H9 (cell line): ENCODE data around the gene PEX7. TPM values are rescaled to one million over a fixed set of nuclear protein-coding genes. Genes with fewer than 3 reads are reported as not detected.

ENCODE experiments used
- DNase-seq: peaks from one replicate; pipeline ENCODE4 v3.0.0-alpha.2; 2017
- H2AFZ ChIP-seq: one replicate; pipeline ENCODE4 v1.6.1; 2013; ENCODE audit warnings: mild to moderate bottlenecking, low read length, control low read depth, moderate library complexity
- H2AK5ac ChIP-seq: 2 replicates; pipeline ENCODE4 v1.6.1; 2013; ENCODE audit warnings: low read length, control low read depth, mixed read lengths; ENCODE audit not compliant: insufficient read length
- H2BK120ac ChIP-seq: one replicate; pipeline ENCODE4 v1.6.1; 2013; ENCODE audit warnings: low read depth, mild to moderate bottlenecking, low read length, control low read depth, inconsistent platforms; ENCODE audit not compliant: poor library complexity, severe bottlenecking
- H2BK12ac ChIP-seq: 2 replicates; pipeline ENCODE4 v1.6.1; 2013; ENCODE audit warnings: low read length, control low read depth, mixed read lengths, low read depth; ENCODE audit not compliant: insufficient read length
- H2BK15ac ChIP-seq: 2 replicates; pipeline ENCODE4 v1.6.1; 2013; ENCODE audit warnings: low read depth, low read length, control low read depth
- H2BK20ac ChIP-seq: one replicate; pipeline ENCODE4 v1.6.1; 2013; ENCODE audit warnings: low read depth, mild to moderate bottlenecking, low read length, control low read depth, inconsistent platforms; ENCODE audit not compliant: poor library complexity, severe bottlenecking
- H2BK5ac ChIP-seq: 2 replicates; pipeline ENCODE4 v1.6.1; 2013; ENCODE audit warnings: low read length, control low read depth, mixed read lengths; ENCODE audit not compliant: insufficient read length
- H3K14ac ChIP-seq: 2 replicates; pipeline ENCODE4 v1.6.1; 2013; ENCODE audit warnings: low read length, control low read depth; ENCODE audit not compliant: insufficient read depth
- H3K18ac ChIP-seq: 2 replicates; pipeline ENCODE4 v1.6.1; 2013; ENCODE audit warnings: low read depth, mild to moderate bottlenecking, mixed read lengths, low read length, control low read depth; ENCODE audit not compliant: insufficient read length
- H3K23ac ChIP-seq: 2 replicates; pipeline ENCODE4 v1.6.1; 2013; ENCODE audit warnings: low read length, control low read depth, mixed read lengths, low read depth; ENCODE audit not compliant: insufficient read length
- H3K23me2 ChIP-seq: 2 replicates; pipeline ENCODE4 v1.6.1; 2013; ENCODE audit warnings: low read depth, mild to moderate bottlenecking, mixed read lengths, low read length, control low read depth; ENCODE audit not compliant: insufficient read length, poor library complexity, severe bottlenecking
- H3K27ac ChIP-seq: 2 replicates; pipeline ENCODE4 v1.5.1; 2013; ENCODE audit warnings: low read length, control low read depth, mixed read lengths, low read depth; ENCODE audit not compliant: insufficient read length
- H3K27me3 ChIP-seq: 2 replicates; pipeline ENCODE4 v1.6.1; 2013; ENCODE audit warnings: low read length, control low read depth, inconsistent platforms; ENCODE audit not compliant: insufficient read depth
- H3K4ac ChIP-seq: 2 replicates; pipeline ENCODE4 v1.6.1; 2013; ENCODE audit warnings: low read depth, mild to moderate bottlenecking, control low read depth, inconsistent platforms, low read length, moderate library complexity
- H3K4me1 ChIP-seq: 2 replicates; pipeline ENCODE4 v1.6.1; 2013; ENCODE audit warnings: low read length, control low read depth, inconsistent platforms; ENCODE audit not compliant: insufficient read depth
- H3K4me2 ChIP-seq: 2 replicates; pipeline ENCODE4 v1.6.1; 2013; ENCODE audit warnings: low read length, control low read depth, mixed read lengths; ENCODE audit not compliant: insufficient read length, insufficient read depth
- H3K56ac ChIP-seq: 2 replicates; pipeline ENCODE4 v1.6.1; 2013; ENCODE audit warnings: low read depth, mild to moderate bottlenecking, mixed read lengths, low read length, control low read depth; ENCODE audit not compliant: insufficient read length
- H3K79me1 ChIP-seq: 2 replicates; pipeline ENCODE4 v1.6.1; 2013; ENCODE audit warnings: low read depth, mild to moderate bottlenecking, moderate library complexity, low read length, control low read depth, inconsistent platforms; ENCODE audit not compliant: insufficient read depth, poor library complexity, severe bottlenecking
- H3K79me2 ChIP-seq: 2 replicates; pipeline ENCODE4 v1.6.1; 2013; ENCODE audit warnings: low read length, control low read depth, inconsistent platforms; ENCODE audit not compliant: insufficient read depth
- H3K9ac ChIP-seq: 2 replicates; pipeline ENCODE4 v1.6.1; 2013; ENCODE audit warnings: low read length, control low read depth, mixed read lengths; ENCODE audit not compliant: insufficient read length; ENCODE audit errors: extremely low read depth
- H3K9me3 ChIP-seq: one replicate; pipeline ENCODE4 v1.6.1; 2013; ENCODE audit warnings: low read depth, low read length, inconsistent platforms; ENCODE audit not compliant: control insufficient read depth
- H3T11ph ChIP-seq: one replicate; pipeline ENCODE4 v1.6.1; 2013; ENCODE audit warnings: mild to moderate bottlenecking, low read length, control low read depth, inconsistent platforms
- H4K20me1 ChIP-seq: one replicate; pipeline ENCODE4 v1.6.1; 2013; ENCODE audit not compliant: control insufficient read depth, insufficient read length, insufficient read depth
- H4K5ac ChIP-seq: 2 replicates; pipeline ENCODE4 v1.6.1; 2013; ENCODE audit warnings: low read depth, mild to moderate bottlenecking, mixed read lengths, low read length, control low read depth; ENCODE audit not compliant: insufficient read length
- H4K8ac ChIP-seq: replicated peaks from 2 replicates; pipeline ENCODE4 v1.6.1; 2013; ENCODE audit warnings: low read length, control low read depth, mixed read lengths, low read depth; ENCODE audit not compliant: insufficient read length
- H4K91ac ChIP-seq: 2 replicates; pipeline ENCODE4 v1.6.1; 2013; ENCODE audit warnings: low read depth, mild to moderate bottlenecking, moderate library complexity, mixed read lengths, low read length, control low read depth; ENCODE audit not compliant: insufficient read length
- H3K27ac Mint-ChIP-seq, 3 experiments: 2 replicates in 2 of 3; 3 replicates in 1 of 3; pipeline ENCODE4 v1.8.0; 2020 to 2021; ENCODE audit warnings: mixed read lengths in 3 of 3, mild to moderate bottlenecking in 1 of 3, moderate library complexity in 1 of 3
- H3K27me3 Mint-ChIP-seq: 2 replicates; pipeline ENCODE4 v1.8.0; 2021; ENCODE audit warnings: low read depth, mild to moderate bottlenecking, moderate library complexity, mixed read lengths
- H3K36me3 Mint-ChIP-seq, 3 experiments: 2 replicates in 2 of 3; 3 replicates in 1 of 3; pipeline ENCODE4 v1.8.0; 2020 to 2021; ENCODE audit warnings: low read depth in 3 of 3, mixed read lengths in 3 of 3; ENCODE audit not compliant: insufficient read depth in 1 of 3
- H3K4me1 Mint-ChIP-seq, 2 experiments: 2 replicates each; pipeline ENCODE4 v1.8.0; 2020; ENCODE audit warnings: mixed read lengths in 2 of 2
- H3K4me3 Mint-ChIP-seq, 2 experiments: 2 replicates in 1 of 2; 3 replicates in 1 of 2; pipeline ENCODE4 v1.8.0; 2020 to 2021; ENCODE audit warnings: mild to moderate bottlenecking in 2 of 2, mixed read lengths in 2 of 2, moderate library complexity in 1 of 2
- H3K9me3 Mint-ChIP-seq, 2 experiments: 2 replicates in 1 of 2; 3 replicates in 1 of 2; pipeline ENCODE4 v1.8.0; 2020; ENCODE audit warnings: mild to moderate bottlenecking in 2 of 2, mixed read lengths in 2 of 2, moderate library complexity in 1 of 2
- CTCF ChIP-seq: fragments of 200-600 bp; sonication (generic); conservative IDR thresholded peaks from 3 replicates; pipeline ENCODE4 v1.8.0; 2021; ENCODE audit warnings: antibody characterized with exemption, mild to moderate bottlenecking
- WGBS: extraction: QIAGEN DNeasy Blood & Tissue Kit; methylation state at CpG from one replicate; pipeline ENCODE4 v1.1.7; 2013; ENCODE audit warnings: missing lambda C conversion rate, low lambda C conversion rate, mixed read lengths; ENCODE audit not compliant: insufficient read length; ENCODE audit errors: extremely low coverage; 5-methylcytosine and 5-hydroxymethylcytosine counted together
- total RNA-seq: library from RNA; stranded (reverse); gene quantifications from 2 replicates; pipeline ENCODE4 v1.2.1, GENCODE V29; 2021

PEX7 gene
- total RNA-seq, 1 experiment from 2014 or later: 8.4 TPM

DNA sequence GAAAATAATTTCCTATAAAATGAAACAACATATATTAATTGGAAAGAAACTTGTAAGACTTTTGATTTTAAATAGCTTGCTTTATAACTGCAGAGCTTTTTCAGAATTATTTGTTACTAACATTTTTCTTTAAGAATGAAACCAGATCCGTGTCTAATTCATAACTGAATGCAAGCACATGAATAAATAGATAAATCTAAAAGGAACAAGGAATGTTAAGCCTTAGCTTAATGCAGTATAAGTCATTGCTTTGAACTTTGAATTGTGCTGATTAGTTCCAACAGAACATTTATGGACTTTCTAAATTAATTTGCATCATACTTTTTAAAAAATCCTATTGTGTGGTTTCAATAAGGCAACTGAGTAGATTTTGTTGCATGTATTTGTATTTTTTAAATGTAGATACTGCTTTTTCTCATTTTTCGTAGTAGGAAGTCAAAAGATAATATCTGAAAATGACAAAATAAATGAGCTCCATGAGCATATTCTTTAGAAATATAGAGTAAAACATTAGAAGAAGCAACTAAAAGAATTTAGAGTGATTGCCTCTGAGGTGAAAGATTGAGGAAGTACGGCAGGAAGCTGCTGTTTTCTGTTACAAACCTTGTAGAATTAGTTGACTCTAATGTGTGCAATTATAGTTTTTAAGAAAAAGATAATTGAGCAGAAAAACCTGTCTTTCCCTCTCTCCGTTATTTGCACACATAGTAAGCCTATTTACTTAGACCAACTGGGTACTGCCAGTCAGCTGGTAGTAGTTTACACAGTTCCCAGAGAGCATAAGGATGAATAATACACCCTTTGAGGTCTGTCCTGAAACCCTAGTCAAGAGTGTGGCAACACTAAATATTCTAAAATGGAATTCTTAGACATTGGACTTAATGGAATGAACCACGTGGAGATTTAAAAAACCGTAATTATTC is 67.1 kb downstream of the PEX7 start:
- Histone ChIP-seq H2BK12ac (no peak overlapping the region), H2AK5ac (no peak overlapping the region), H3K56ac (no peak overlapping the region), H4K20me1 (no peaks in the 10 kb centered on the region), H3K18ac (no peak overlapping the region), H3K23me2 (no peaks in the 10 kb centered on the region), H3K23ac (no peak overlapping the region), H3T11ph (no peak overlapping the region), H2BK120ac (no peak overlapping the region), H3K79me1 (no peaks in the 10 kb centered on the region), H2BK15ac (no peak overlapping the region), H3K27me3 (no peaks in the 10 kb centered on the region), H4K91ac (no peak overlapping the region), H3K4me2 (no peak overlapping the region), H3K9me3 (no peaks in the 10 kb centered on the region), H2BK20ac (no peak overlapping the region), H3K9ac (no peak overlapping the region), H2BK5ac (no peak overlapping the region), H3K27ac (no peak overlapping the region), H3K4ac (no peak overlapping the region), H3K79me2 (no peaks in the 10 kb centered on the region), H3K4me1 (no peaks in the 10 kb centered on the region), H4K8ac (no peak overlapping the region), H4K5ac (no peak overlapping the region), H3K14ac (no peak overlapping the region), H2AFZ (no peak overlapping the region)
- no CpG with 5 or more reads among the region's 6 CpGs for WGBS
- Mint-ChIP-seq H3K27me3 (no peaks in the 10 kb centered on the region), H3K36me3 (no peaks in the 10 kb centered on the region), H3K27ac (no peak overlapping the region), H3K4me3 (no peak overlapping the region), H3K4me1 (no peaks in the 10 kb centered on the region), H3K9me3 (no peaks in the 10 kb centered on the region)
- no peak for DNase-seq
- no peak for TF ChIP-seq CTCF
